ENCODE data around the gene ZBTB16.

ZBTB16 gene

GRCh38 chr11:114246321-114247069 is 187.0 kb downstream of the ZBTB16 start:
- TF ChIP-seq CTCF (IDR thresholded peaks at IDR 0.05; ENCODE audit: low read depth, low read length, missing control alignments) = no peak
- DNase-seq (ENCODE audit: extremely low read depth, low read depth) = no peak
- no peak overlapping the region for H3K4me3 ChIP-seq (replicated peaks; ENCODE audit: low read depth, low read length)

- DNase-seq (ENCODE audit: extremely low read depth, low read depth) = no peak
- TF ChIP-seq CTCF (IDR thresholded peaks at IDR 0.05; ENCODE audit: low read depth, low read length, missing control alignments) = no peak
- no peak overlapping the region for H3K4me3 ChIP-seq (replicated peaks; ENCODE audit: low read depth, low read length)
These were observed 187.7 kb downstream of the ZBTB16 start for GRCh38 chr11:114247070-114247789.

DNA sequence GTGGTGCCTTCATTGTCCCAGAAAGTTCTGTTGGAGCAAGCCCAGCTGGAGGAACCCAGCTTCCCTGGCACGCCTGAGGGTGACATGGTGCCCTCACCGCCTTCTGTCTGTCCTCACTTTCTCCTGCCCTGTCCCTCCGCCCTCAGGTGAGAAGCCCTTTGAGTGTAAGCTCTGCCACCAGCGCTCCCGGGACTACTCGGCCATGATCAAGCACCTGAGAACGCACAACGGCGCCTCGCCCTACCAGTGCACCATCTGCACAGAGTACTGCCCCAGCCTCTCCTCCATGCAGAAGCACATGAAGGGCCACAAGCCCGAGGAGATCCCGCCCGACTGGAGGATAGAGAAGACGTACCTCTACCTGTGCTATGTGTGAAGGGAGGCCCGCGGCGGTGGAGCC is 190.7 kb downstream of the ZBTB16 start:
- no peak overlapping the region for H3K4me3 ChIP-seq (replicated peaks; ENCODE audit: low read depth, low read length)

GRCh38 chr11:114250993-114251814 is 191.7 kb downstream of the ZBTB16 start:
- no peak overlapping the region for H3K4me3 ChIP-seq (replicated peaks; ENCODE audit: low read depth, low read length)
- no peak for TF ChIP-seq CTCF (IDR thresholded peaks at IDR 0.05; ENCODE audit: low read depth, low read length, missing control alignments)
- DNase-seq (ENCODE audit: extremely low read depth, low read depth) = no peak

More for the DNA sequence above, 190.7 kb downstream of the ZBTB16 start:
- no peak for DNase-seq (ENCODE audit: extremely low read depth, low read depth)
- TF ChIP-seq CTCF (IDR thresholded peaks at IDR 0.05; ENCODE audit: low read depth, low read length, missing control alignments) = no peak

DNA sequence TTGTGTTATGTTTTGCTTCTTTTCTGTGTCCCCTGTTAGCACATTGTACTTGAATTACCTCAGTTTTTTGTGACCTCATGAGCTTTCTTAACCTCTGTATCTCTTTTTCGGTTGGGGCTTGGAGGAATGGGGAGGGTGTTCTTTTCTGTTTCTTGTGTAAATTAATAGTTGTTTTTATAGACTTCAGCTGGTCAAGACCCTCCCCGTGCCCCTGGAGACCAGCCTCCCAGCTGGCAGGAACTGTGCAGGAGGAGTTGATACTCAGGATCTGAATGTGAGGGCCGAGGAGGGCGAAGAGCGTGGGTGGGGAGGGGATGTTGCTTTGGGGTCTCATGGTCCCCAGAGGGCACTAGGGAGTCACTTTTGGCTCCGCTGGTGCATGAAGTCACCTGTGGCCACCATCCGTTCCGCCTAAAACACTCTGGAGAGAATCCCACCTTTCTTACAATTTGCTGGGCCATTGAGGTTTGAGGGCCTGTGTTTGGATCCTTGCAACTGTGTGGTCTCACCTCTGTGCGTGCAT is 192.4 kb downstream of the ZBTB16 start:
- no peak for TF ChIP-seq CTCF (IDR thresholded peaks at IDR 0.05; ENCODE audit: low read depth, low read length, missing control alignments)
- DNase-seq (ENCODE audit: extremely low read depth, low read depth) = no peak
- no peak overlapping the region for H3K4me3 ChIP-seq (replicated peaks; ENCODE audit: low read depth, low read length)

- DNase-seq (ENCODE audit: extremely low read depth, low read depth) = no peak
- H3K4me3 ChIP-seq (replicated peaks; ENCODE audit: low read depth, low read length) = no peak overlapping the region
- TF ChIP-seq CTCF (IDR thresholded peaks at IDR 0.05; ENCODE audit: low read depth, low read length, missing control alignments) = no peak
These were observed 193.3 kb downstream of the ZBTB16 start for GRCh38 chr11:114252767-114253166.

All from HFF-Myc (cell line).